Parathyroid adenoma (tissue), 2 donors: ENCODE measurements around the gene ARMC10.
"Not testable (repeated sequence)": the region's sequence is repeated elsewhere in the genome, so short reads cannot be mapped to it uniquely, and the experiment has no call there.

Experiments used
- H2AFZ ChIP-seq: fragments of 300-600 bp; sonication (generic); one replicate; pipeline ENCODE4 v1.7.0; 2017; ENCODE audit warnings: antibody characterized with exemption, mild to moderate bottlenecking
- H3K27ac ChIP-seq: fragments of 300-600 bp; sonication (generic); one replicate; pipeline ENCODE4 v1.7.0; 2017
- H3K27me3 ChIP-seq: fragments of 300-600 bp; sonication (generic); one replicate; pipeline ENCODE4 v1.7.0; 2017; ENCODE audit warnings: low read length; ENCODE audit not compliant: control insufficient read depth, insufficient read depth
- H3K36me3 ChIP-seq: fragments of 300-600 bp; sonication (generic); one replicate; pipeline ENCODE4 v1.7.0; 2017; ENCODE audit warnings: low read length; ENCODE audit not compliant: control insufficient read depth, insufficient read depth
- H3K4me1 ChIP-seq: fragments of 300-600 bp; sonication (generic); one replicate; pipeline ENCODE4 v1.7.0; 2017; ENCODE audit warnings: control low read depth
- H3K4me2 ChIP-seq: fragments of 300-600 bp; sonication (generic); one replicate; pipeline ENCODE4 v1.7.0; 2017; ENCODE audit warnings: low read length
- H3K4me3 ChIP-seq: fragments of 300-600 bp; sonication (generic); one replicate; pipeline ENCODE4 v1.7.0; 2017; ENCODE audit warnings: low read depth, low read length
- H3K79me2 ChIP-seq: fragments of 300-600 bp; sonication (generic); one replicate; pipeline ENCODE4 v1.7.0; 2017; ENCODE audit warnings: control low read depth
- H3K9ac ChIP-seq: fragments of 300-600 bp; sonication (generic); one replicate; pipeline ENCODE4 v1.7.0; 2017; ENCODE audit warnings: mild to moderate bottlenecking
- H3K9me3 ChIP-seq: fragments of 300-600 bp; sonication (generic); one replicate; pipeline ENCODE4 v1.7.0; 2017; ENCODE audit warnings: low read length; ENCODE audit not compliant: control insufficient read depth
- TF ChIP-seq, protein P1 (sequence below): fragments of 300-600 bp; sonication (generic); IDR thresholded peaks from one replicate; pipeline ENCODE4 v1.7.0; 2017; ENCODE audit warnings: antibody characterized with exemption, mild to moderate bottlenecking
- donor health status: primary hyperparathyroidism.

The ARMC10 gene

DNA sequence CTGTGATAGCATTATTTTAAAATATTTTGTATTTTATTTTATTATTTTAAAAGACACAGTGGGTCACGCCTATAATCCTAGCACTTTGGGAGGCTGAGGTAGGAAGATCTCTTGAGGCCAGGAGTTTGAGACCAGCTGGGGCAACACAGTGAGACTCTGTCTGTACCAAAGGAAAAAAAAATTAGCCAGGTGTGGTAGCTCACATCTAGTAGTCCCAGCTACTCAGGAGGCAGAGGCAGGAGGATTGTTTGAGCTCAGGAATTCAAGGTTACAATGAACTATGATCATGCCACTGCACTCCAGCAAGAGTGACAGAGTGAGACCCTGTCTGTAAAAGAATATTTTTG is 37.5 kb upstream of the ARMC10 start:
- Histone ChIP-seq H3K4me1 (no peaks in the 10 kb centered on the region), H2AFZ (no peak overlapping the region), H3K9ac (no peak overlapping the region), H3K27me3 (no peaks in the 10 kb centered on the region), H3K79me2 (no peaks in the 10 kb centered on the region), H3K4me3 (no peak overlapping the region), H3K27ac (no peak overlapping the region), H3K36me3 (no peaks in the 10 kb centered on the region), H3K9me3 (no peaks in the 10 kb centered on the region), H3K4me2 (no peak overlapping the region)
- TF ChIP-seq, protein P1, sequence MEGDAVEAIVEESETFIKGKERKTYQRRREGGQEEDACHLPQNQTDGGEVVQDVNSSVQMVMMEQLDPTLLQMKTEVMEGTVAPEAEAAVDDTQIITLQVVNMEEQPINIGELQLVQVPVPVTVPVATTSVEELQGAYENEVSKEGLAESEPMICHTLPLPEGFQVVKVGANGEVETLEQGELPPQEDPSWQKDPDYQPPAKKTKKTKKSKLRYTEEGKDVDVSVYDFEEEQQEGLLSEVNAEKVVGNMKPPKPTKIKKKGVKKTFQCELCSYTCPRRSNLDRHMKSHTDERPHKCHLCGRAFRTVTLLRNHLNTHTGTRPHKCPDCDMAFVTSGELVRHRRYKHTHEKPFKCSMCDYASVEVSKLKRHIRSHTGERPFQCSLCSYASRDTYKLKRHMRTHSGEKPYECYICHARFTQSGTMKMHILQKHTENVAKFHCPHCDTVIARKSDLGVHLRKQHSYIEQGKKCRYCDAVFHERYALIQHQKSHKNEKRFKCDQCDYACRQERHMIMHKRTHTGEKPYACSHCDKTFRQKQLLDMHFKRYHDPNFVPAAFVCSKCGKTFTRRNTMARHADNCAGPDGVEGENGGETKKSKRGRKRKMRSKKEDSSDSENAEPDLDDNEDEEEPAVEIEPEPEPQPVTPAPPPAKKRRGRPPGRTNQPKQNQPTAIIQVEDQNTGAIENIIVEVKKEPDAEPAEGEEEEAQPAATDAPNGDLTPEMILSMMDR = no peak

DNA sequence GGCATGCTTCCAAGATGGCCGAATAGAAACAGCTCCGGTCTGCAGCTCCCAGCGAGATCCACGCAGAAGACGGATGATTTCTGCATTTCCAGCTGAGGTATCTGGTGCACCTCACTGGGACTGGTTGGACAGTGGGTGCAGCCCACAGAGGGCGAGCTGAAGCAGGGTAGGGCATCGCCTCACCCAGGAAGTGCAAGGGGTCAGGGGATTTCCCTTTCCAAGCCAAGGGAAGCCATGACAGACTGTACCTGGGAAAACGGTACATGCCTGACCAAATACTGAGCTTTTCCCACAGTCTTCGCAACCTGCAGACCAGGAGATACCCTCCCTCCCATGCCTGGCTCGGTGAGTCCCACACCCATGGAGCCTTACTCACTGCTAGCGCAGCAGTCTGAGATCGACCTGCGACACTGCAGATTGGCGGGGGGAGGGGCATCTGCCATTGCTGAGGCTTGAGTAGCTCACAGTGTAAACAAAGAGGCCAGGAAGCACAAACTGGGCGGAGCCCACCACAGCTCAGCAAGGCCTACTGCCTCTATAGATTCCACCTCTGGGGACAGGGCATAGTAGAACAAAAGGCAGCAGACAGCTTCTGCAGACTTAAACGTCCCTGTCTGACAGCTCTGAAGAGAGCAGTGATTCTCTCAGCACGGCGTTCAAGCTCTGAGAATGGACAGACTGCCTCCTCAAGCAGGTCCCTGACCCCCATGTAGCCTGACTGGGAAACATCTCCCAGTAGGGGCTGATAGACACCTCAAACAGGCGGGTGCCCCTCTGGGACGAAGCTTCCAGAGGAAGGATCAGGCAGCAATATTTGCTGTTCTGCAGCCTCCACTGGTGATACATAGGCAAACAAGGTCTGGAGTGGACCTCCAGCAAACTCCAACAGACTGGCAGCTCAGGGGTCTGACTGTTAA is 36.9 kb upstream of the ARMC10 start:
- not testable (repeated sequence) for H2AFZ ChIP-seq, H3K9me3 ChIP-seq, H3K79me2 ChIP-seq, H3K27ac ChIP-seq, H3K4me1 ChIP-seq, H3K36me3 ChIP-seq, H3K4me2 ChIP-seq, H3K27me3 ChIP-seq, H3K4me3 ChIP-seq, H3K9ac ChIP-seq

DNA sequence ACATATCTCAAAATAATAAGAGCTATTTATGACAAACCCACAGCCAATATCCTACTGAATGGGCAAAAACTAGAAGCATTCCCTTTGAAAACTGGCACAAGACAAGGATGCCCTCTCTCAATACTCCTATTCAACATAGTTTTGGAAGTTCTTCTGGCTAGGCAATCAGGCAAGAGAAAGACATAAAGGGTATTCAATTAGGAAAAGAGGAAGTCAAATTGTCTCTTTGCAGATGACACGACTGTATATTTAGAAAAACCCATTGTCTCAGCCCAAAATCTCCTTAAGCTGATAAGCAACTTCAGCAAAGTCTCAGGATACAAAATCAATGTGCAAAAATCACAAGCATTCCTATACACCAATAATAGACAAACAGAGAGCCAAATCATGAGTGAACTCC is 33.1 kb upstream of the ARMC10 start:
- not testable (repeated sequence) for H3K9me3 ChIP-seq, H3K79me2 ChIP-seq, H3K4me3 ChIP-seq, H3K27ac ChIP-seq, H3K36me3 ChIP-seq, H3K4me2 ChIP-seq, H2AFZ ChIP-seq, H3K9ac ChIP-seq, H3K27me3 ChIP-seq, H3K4me1 ChIP-seq

GRCh38 chr7:103048833-103049232 is 26.1 kb upstream of the ARMC10 start:
- Histone ChIP-seq H3K36me3 (no peaks in the 10 kb centered on the region), H3K9me3 (no peaks in the 10 kb centered on the region), H3K27ac (no peak overlapping the region), H3K9ac (no peak overlapping the region), H3K79me2 (no peaks in the 10 kb centered on the region), H3K4me3 (no peak overlapping the region), H2AFZ (no peak overlapping the region), H3K27me3 (no peaks in the 10 kb centered on the region), H3K4me2 (no peak overlapping the region), H3K4me1 (no peaks in the 10 kb centered on the region)
- TF ChIP-seq, protein P1 = no peak

DNA sequence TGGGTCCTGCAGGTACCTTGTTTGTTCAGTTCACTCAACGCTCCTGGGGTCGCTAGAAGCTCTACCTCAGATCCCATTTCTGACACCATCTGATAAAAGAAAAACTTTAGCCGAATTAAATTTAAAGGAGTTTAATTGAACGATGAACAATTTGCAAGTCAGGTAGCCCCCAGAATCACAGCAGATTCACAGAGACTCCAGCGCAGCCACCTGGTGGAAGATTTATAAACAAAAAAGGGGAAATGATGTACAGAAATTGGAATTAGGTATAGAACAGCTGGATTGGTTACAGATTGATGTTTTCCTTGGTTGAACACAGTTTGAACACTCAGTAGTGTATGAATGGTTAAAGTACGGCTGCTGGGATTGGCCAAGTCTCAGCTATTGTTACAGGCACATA is 23.4 kb upstream of the ARMC10 start:
- no peak overlapping the region for H2AFZ ChIP-seq
- no peaks in the 10 kb centered on the region for H3K4me1 ChIP-seq
- H3K9me3 ChIP-seq = no peaks in the 10 kb centered on the region
- H3K79me2 ChIP-seq = no peaks in the 10 kb centered on the region
- no peak overlapping the region for H3K4me3 ChIP-seq
- TF ChIP-seq, protein P1 = no peak
- H3K27me3 ChIP-seq = no peaks in the 10 kb centered on the region
- H3K36me3 ChIP-seq = no peaks in the 10 kb centered on the region
- H3K9ac ChIP-seq = no peak overlapping the region
- H3K4me2 ChIP-seq = no peak overlapping the region
- no peak overlapping the region for H3K27ac ChIP-seq

DNA sequence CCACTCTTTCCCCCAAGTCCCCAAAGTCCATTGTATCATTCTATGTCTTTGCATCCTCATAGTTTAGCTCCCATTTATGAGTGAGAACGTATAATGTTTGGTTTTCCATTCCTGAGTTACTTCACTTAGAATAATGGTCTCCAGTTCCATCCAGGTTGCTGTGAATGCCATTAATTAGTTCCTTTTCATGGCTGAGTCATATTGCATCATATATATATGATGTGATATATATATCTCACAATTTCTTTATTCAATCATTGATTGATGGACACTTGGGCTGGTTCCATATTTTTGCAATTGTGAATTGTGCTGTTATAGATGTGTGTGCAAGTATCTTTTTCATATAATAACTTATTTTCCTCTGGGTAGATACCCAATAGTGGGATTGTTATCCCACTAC is 18.9 kb upstream of the ARMC10 start:
- not testable (repeated sequence) for H3K9ac ChIP-seq, H3K36me3 ChIP-seq, H2AFZ ChIP-seq, H3K79me2 ChIP-seq, H3K4me2 ChIP-seq, H3K27me3 ChIP-seq, H3K4me3 ChIP-seq, H3K9me3 ChIP-seq, H3K27ac ChIP-seq, H3K4me1 ChIP-seq
